ENCODE data around the gene IFT57.

DNA sequence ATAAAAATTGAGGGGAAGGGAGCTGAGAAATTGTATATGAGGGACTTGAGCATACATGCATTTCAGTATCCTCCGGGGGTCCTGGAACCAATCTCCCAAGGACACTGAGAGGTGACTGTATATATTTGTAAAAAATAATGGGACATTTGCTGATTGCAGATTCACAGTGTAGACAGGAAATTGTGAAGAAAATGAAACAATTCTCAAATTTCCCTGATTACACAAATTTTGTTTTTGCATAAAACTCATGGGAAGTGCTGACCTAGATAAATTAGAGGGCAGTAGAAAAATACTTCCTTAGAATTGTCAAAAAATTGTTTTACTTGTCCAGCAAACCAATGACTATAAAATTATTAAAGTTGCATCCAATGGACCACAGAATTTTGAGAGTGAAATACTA, 64.0 kb downstream of the IFT57 start:
- TF ChIP-seq, protein P1, sequence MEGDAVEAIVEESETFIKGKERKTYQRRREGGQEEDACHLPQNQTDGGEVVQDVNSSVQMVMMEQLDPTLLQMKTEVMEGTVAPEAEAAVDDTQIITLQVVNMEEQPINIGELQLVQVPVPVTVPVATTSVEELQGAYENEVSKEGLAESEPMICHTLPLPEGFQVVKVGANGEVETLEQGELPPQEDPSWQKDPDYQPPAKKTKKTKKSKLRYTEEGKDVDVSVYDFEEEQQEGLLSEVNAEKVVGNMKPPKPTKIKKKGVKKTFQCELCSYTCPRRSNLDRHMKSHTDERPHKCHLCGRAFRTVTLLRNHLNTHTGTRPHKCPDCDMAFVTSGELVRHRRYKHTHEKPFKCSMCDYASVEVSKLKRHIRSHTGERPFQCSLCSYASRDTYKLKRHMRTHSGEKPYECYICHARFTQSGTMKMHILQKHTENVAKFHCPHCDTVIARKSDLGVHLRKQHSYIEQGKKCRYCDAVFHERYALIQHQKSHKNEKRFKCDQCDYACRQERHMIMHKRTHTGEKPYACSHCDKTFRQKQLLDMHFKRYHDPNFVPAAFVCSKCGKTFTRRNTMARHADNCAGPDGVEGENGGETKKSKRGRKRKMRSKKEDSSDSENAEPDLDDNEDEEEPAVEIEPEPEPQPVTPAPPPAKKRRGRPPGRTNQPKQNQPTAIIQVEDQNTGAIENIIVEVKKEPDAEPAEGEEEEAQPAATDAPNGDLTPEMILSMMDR (conservative IDR thresholded peaks at IDR 0.05; ENCODE audit: low read length) = no peak
- no peak for TF ChIP-seq EZH2phosphoT487 (IDR thresholded peaks at IDR 0.05; ENCODE audit: borderline replicate concordance)
